GM23248 (cell line): ENCODE data around the gene NBEA. TPM values are rescaled to one million over a fixed set of nuclear protein-coding genes. Genes with fewer than 3 reads are reported as not detected.
"Not testable (repeated sequence)": the region's sequence is repeated elsewhere in the genome, so short reads cannot be mapped to it uniquely, and the experiment has no call there.

ENCODE experiments used
- DNase-seq: peaks from one replicate; pipeline ENCODE4 v3.0.0-alpha.2; 2015
- H2AFZ ChIP-seq: fragments of 200-600 bp; sonication (generic); 2 replicates; pipeline ENCODE4 v1.6.1; 2016; ENCODE audit warnings: antibody characterized with exemption
- H3F3A ChIP-seq: fragments of 200-600 bp; sonication (generic); 2 replicates; pipeline ENCODE4 v1.6.1; 2016; ENCODE audit warnings: mild to moderate bottlenecking, antibody characterized with exemption, mixed run types; ENCODE audit not compliant: insufficient read depth
- H3K27ac ChIP-seq: fragments of 200-600 bp; sonication (generic); 2 replicates; pipeline ENCODE4 v1.5.1; 2016; ENCODE audit warnings: mild to moderate bottlenecking
- H3K27me3 ChIP-seq: fragments of 200-600 bp; sonication (generic); replicated peaks from 2 replicates; pipeline ENCODE4 v1.6.1; 2016; ENCODE audit warnings: mild to moderate bottlenecking; ENCODE audit not compliant: insufficient read depth
- H3K36me3 ChIP-seq: fragments of 200-600 bp; sonication (generic); 2 replicates; pipeline ENCODE4 v1.6.1; 2016; ENCODE audit warnings: low read depth, mild to moderate bottlenecking
- H3K4me1 ChIP-seq: fragments of 200-600 bp; sonication (generic); 2 replicates; pipeline ENCODE4 v1.6.1; 2016; ENCODE audit warnings: mild to moderate bottlenecking; ENCODE audit not compliant: insufficient read depth
- H3K4me2 ChIP-seq: fragments of 200-600 bp; sonication (generic); one replicate; pipeline ENCODE4 v1.6.1; 2016; ENCODE audit warnings: mild to moderate bottlenecking; ENCODE audit not compliant: unreplicated experiment
- H3K4me3 ChIP-seq: fragments of 200-600 bp; sonication (generic); 2 replicates; pipeline ENCODE4 v1.5.1; 2016; ENCODE audit warnings: mild to moderate bottlenecking
- H3K79me2 ChIP-seq: fragments of 200-600 bp; sonication (generic); 2 replicates; pipeline ENCODE4 v1.6.1; 2016; ENCODE audit warnings: mild to moderate bottlenecking; ENCODE audit not compliant: insufficient read depth
- H3K9ac ChIP-seq: fragments of 200-600 bp; sonication (generic); 2 replicates; pipeline ENCODE4 v1.6.1; 2016; ENCODE audit warnings: mild to moderate bottlenecking
- H3K9me2 ChIP-seq: fragments of 200-600 bp; sonication (generic); 2 replicates; pipeline ENCODE4 v1.6.1; 2016; ENCODE audit warnings: mixed run types, mild to moderate bottlenecking, moderate library complexity; ENCODE audit not compliant: insufficient read depth
- H3K9me3 ChIP-seq: fragments of 200-600 bp; sonication (generic); one replicate; pipeline ENCODE4 v1.6.1; 2017; ENCODE audit warnings: low read depth
- H4K20me1 ChIP-seq: fragments of 200-600 bp; sonication (generic); 2 replicates; pipeline ENCODE4 v1.6.0; 2016; ENCODE audit not compliant: insufficient read depth
- EZH2 ChIP-seq: fragments of 200-600 bp; sonication (generic); IDR thresholded peaks from 2 replicates; pipeline ENCODE4 v1.6.1; 2018; ENCODE audit warnings: antibody characterized with exemption, mild to moderate bottlenecking; ENCODE audit not compliant: insufficient read depth, poor library complexity, severe bottlenecking
- EZH2phosphoT487 ChIP-seq: fragments of 200-600 bp; sonication (generic); IDR thresholded peaks from 2 replicates; pipeline ENCODE4 v1.6.1; 2018; ENCODE audit warnings: antibody characterized with exemption, moderate library complexity, mild to moderate bottlenecking, low read depth; ENCODE audit not compliant: insufficient read depth
- WGBS, 2 experiments: methylation state at CpG; one replicate each; pipeline ENCODE4 v1.1.6; 2015 to 2017; ENCODE audit warnings: low lambda C conversion rate in 2 of 2, low coverage in 1 of 2; ENCODE audit errors: missing lambda C conversion rate in 2 of 2; 5-methylcytosine and 5-hydroxymethylcytosine counted together
- in situ Hi-C: fragments of 300-500 bp; cut with MboI; formaldehyde crosslinking; loops from 2 replicates; pipeline ENCODE4 v1.15.0; 2020
- polyA plus RNA-seq: library from polyadenylated mRNA; unstranded; fragments of >200 nt; fragmentation: Nextera tagmentation; extraction: Ambion mirVana; gene quantifications from 2 replicates; pipeline ENCODE4 v1.2.1, GENCODE V29; 2016
- total RNA-seq: library from RNA; depleted of rRNA; stranded (reverse); fragments of >200 nt; shearing (Covaris generic); gene quantifications from 2 replicates; pipeline ENCODE4 v1.2.3, GENCODE V29; 2014

NBEA gene
- total and polyA plus RNA-seq, 2 experiments from 2014 or later = 1.9 to 3.7 TPM

DNA sequence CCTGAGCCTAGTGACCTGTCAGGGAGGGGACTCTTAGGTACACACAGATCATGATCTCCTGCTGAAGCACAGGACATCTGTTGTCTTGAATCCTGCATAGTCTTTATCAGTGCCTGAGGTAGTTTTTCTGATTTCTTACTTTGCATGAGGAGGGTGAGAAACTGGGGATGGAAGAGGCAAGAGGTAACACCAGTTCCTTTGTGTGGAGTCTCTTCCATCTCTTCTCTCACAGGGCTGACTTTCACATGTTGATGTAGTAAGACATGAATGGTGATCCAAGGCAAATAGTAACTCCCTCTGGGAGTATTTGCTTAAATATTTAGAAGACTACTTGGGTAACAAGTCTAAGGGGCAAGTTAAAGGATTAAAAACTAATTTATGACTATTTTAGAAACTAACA, 9.5 kb downstream of the NBEA start:
- no peaks in the 10 kb centered on the region for H4K20me1 ChIP-seq
- H3K27me3 ChIP-seq = no peaks in the 10 kb centered on the region
- DNase-seq = no peak
- no peak overlapping the region for H3K27ac ChIP-seq
- H3K9me3 ChIP-seq = no peaks in the 10 kb centered on the region
- no peaks in the 10 kb centered on the region for H3K9me2 ChIP-seq
- H3K9ac ChIP-seq = no peak overlapping the region
- H3K4me3 ChIP-seq = no peak overlapping the region
- in situ Hi-C loops = no loop called here
- no peak overlapping the region for H2AFZ ChIP-seq
- no peak overlapping the region for H3K4me2 ChIP-seq
- TF ChIP-seq EZH2 = no peak
- TF ChIP-seq EZH2phosphoT487 = no peak
- no peaks in the 10 kb centered on the region for H3F3A ChIP-seq
- H3K79me2 ChIP-seq = no peaks in the 10 kb centered on the region
- H3K4me1 ChIP-seq = no peaks in the 10 kb centered on the region
- no peaks in the 10 kb centered on the region for H3K36me3 ChIP-seq

GRCh38 chr13:34959489-34959888, 17.4 kb downstream of the NBEA start:
- H2AFZ ChIP-seq = no peak overlapping the region
- in situ Hi-C loops = no loop called here
- no peak overlapping the region for H3K27ac ChIP-seq
- no peaks in the 10 kb centered on the region for H3K9me3 ChIP-seq
- DNase-seq = no peak
- no peak overlapping the region for H3K4me2 ChIP-seq
- no peaks in the 10 kb centered on the region for H3F3A ChIP-seq
- no peak overlapping the region for H3K9ac ChIP-seq
- no peaks in the 10 kb centered on the region for H4K20me1 ChIP-seq
- H3K4me3 ChIP-seq = no peak overlapping the region
- WGBS, 2 experiments = 96 to 97% methylated on average over 1 of the region's 1 CpG
- H3K4me1 ChIP-seq = no peaks in the 10 kb centered on the region
- H3K79me2 ChIP-seq = no peaks in the 10 kb centered on the region
- TF ChIP-seq EZH2 = no peak
- H3K9me2 ChIP-seq = no peaks in the 10 kb centered on the region
- H3K27me3 ChIP-seq = no peaks in the 10 kb centered on the region
- H3K36me3 ChIP-seq = no peaks in the 10 kb centered on the region

DNA sequence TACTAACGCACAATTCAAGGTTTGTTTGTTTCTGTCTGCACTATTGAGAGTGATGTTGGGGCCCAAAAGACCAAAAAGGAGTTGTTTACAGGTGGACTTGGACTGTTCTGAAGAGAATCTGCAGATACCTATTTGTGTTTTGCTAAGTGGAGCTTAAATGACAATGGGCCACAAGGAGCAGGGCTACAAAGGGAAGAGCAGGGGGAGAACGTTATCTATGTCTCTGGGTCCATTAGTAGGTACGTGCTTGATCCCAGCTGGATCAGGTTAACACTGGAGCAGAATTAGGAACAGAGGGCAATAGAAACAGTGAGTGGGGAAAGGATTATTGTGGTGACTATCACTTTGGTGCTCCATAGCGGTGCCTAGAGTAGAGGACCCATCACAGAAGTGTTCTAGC, 22.5 kb downstream of the NBEA start:
- Histone ChIP-seq H3F3A (no peaks in the 10 kb centered on the region), H3K27me3 (no peaks in the 10 kb centered on the region), H3K27ac (no peak overlapping the region), H3K36me3 (no peaks in the 10 kb centered on the region), H3K4me2 (no peak overlapping the region), H2AFZ (no peak overlapping the region), H3K9ac (no peak overlapping the region), H3K9me3 (no peaks in the 10 kb centered on the region), H3K9me2 (no peaks in the 10 kb centered on the region), H3K4me3 (no peak overlapping the region), H4K20me1 (no peaks in the 10 kb centered on the region), H3K4me1 (no peaks in the 10 kb centered on the region), H3K79me2 (no peaks in the 10 kb centered on the region)
- no peak for DNase-seq
- no peak for TF ChIP-seq EZH2phosphoT487
- no peak for TF ChIP-seq EZH2
- 86 to 88% methylated on average over 4 of the region's 4 CpGs for WGBS, 2 experiments
- in situ Hi-C loops = no loop called here

- WGBS, 2 experiments = 51 to 70% methylated on average over 3 of the region's 3 CpGs
- no peak overlapping the region for H3K27ac ChIP-seq
- no peaks in the 10 kb centered on the region for H3K79me2 ChIP-seq
- no peaks in the 10 kb centered on the region for H3K27me3 ChIP-seq
- H3K36me3 ChIP-seq = no peaks in the 10 kb centered on the region
- H4K20me1 ChIP-seq = no peaks in the 10 kb centered on the region
- no peaks in the 10 kb centered on the region for H3K9me2 ChIP-seq
- no peaks in the 10 kb centered on the region for H3K4me1 ChIP-seq
- H3F3A ChIP-seq = no peaks in the 10 kb centered on the region
- H3K4me3 ChIP-seq = no peak overlapping the region
- H3K9me3 ChIP-seq = no peaks in the 10 kb centered on the region
- H2AFZ ChIP-seq = no peak overlapping the region
- no peak overlapping the region for H3K9ac ChIP-seq
- no peak for DNase-seq
- in situ Hi-C loops = no loop called here
- H3K4me2 ChIP-seq = no peak overlapping the region
- no peak for TF ChIP-seq EZH2phosphoT487
- no peak for TF ChIP-seq EZH2
Observed at GRCh38 chr13:34967851-34968562, 25.9 kb downstream of the NBEA start.

- H3K27me3 ChIP-seq, H3K36me3 ChIP-seq, DNase-seq, in situ Hi-C loops, H3F3A ChIP-seq, H2AFZ ChIP-seq, H4K20me1 ChIP-seq, H3K27ac ChIP-seq, H3K9ac ChIP-seq, H3K4me3 ChIP-seq, H3K4me2 ChIP-seq, H3K9me3 ChIP-seq, H3K79me2 ChIP-seq, H3K9me2 ChIP-seq, H3K4me1 ChIP-seq: not testable (repeated sequence)
- 77 to 85% methylated on average over 2 of the region's 2 CpGs for WGBS, 2 experiments
Observed at GRCh38 chr13:34969539-34969938, 27.5 kb downstream of the NBEA start.
